ENCODE results near the gene FANCE. TPM values are rescaled to one million over a fixed set of nuclear protein-coding genes. Genes with fewer than 3 reads are reported as not detected.

FANCE gene
- total and polyA plus RNA-seq, 9 of the 15 experiments (the other 6 are each of a cell fraction or from before 2014, with no cell fraction given), result 5.7 to 30.2 (median 17.0) TPM

DNA sequence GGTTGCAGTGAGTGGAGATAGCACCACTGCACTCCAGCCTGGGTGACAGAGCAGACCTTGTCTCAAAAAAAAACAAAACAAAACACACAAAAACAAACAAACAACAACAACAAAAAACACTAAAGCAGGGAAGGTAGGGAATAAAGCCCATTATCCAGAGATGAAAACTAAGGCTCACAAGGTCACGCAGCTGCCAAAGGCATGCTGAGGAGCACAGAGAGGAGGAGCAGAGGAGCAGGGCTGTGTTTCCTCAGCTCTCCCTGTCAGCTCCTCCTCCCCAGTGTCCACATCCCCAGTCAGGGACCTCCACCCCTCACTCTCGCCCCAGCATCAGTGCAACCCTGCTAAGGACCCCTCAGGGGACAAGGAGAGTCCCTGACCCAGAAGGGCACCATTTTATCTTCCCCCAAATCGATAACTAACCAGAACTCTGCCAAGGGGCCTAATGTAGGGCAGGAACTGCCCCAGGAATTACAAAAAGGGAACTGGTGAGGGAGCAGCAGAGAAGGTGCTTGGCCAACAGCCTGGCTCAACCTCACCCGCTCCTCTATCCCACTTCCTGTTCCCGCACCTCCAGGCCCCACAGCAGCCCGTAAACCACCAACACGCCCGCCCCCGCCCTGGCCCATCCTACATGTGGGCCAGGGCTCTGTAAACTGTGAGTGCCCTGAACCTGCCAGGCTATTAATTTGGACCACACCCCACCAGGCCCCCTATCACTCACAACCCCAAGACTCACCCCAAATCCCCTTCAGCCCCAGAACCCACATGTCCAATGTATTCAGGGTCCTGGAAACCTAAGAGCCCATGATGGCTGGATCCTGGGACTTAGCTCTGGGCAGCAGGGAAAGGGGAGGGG is 35.7 kb downstream of the FANCE start (continued):
- TF ChIP-seq FOXK1 (CRISPR knock-in tag; IDR thresholded peaks at IDR 0.05; ENCODE audit: borderline replicate concordance), result 0 out of 2 replicates have a peak, but pooled peaks have one; percentile 40
- TF ChIP-seq TEAD2 (tag; IDR thresholded peaks at IDR 0.05), result no peak
- no peak for TF ChIP-seq KLF13 (tag; IDR thresholded peaks at IDR 0.05; ENCODE audit: borderline replicate concordance, low read depth)
- TF ChIP-seq HDAC1 (IDR thresholded peaks at IDR 0.05), result no peak
- no peak for TF ChIP-seq ZNF133 (CRISPR knock-in tag; IDR thresholded peaks at IDR 0.05)
- no peak for TF ChIP-seq PPARD (CRISPR knock-in tag; IDR thresholded peaks at IDR 0.05)
- TF ChIP-seq MIER1 (IDR thresholded peaks at IDR 0.05; ENCODE audit: low read depth), result no peak
- no peak for TF ChIP-seq ILF3 (IDR thresholded peaks at IDR 0.05; ENCODE audit: borderline replicate concordance)
- TF ChIP-seq XRCC4 (IDR thresholded peaks at IDR 0.05; ENCODE audit: extremely low read depth, insufficient read depth, insufficient read length), result no peak
- TF ChIP-seq SNIP1 (IDR thresholded peaks at IDR 0.05; ENCODE audit: low read depth), result no peak
- TF ChIP-seq, protein P1, sequence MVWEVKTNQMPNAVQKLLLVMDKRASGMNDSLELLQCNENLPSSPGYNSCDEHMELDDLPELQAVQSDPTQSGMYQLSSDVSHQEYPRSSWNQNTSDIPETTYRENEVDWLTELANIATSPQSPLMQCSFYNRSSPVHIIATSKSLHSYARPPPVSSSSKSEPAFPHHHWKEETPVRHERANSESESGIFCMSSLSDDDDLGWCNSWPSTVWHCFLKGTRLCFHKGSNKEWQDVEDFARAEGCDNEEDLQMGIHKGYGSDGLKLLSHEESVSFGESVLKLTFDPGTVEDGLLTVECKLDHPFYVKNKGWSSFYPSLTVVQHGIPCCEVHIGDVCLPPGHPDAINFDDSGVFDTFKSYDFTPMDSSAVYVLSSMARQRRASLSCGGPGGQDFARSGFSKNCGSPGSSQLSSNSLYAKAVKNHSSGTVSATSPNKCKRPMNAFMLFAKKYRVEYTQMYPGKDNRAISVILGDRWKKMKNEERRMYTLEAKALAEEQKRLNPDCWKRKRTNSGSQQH (CRISPR knock-in tag; IDR thresholded peaks at IDR 0.05), result no peak
- TF ChIP-seq ZNF436 (CRISPR knock-in tag; IDR thresholded peaks at IDR 0.05), result no peak
- TF ChIP-seq KDM4B (IDR thresholded peaks at IDR 0.05; ENCODE audit: borderline replicate concordance in 2 of 2, low read depth in 1 of 2), result no peak
- TF ChIP-seq, protein P2, sequence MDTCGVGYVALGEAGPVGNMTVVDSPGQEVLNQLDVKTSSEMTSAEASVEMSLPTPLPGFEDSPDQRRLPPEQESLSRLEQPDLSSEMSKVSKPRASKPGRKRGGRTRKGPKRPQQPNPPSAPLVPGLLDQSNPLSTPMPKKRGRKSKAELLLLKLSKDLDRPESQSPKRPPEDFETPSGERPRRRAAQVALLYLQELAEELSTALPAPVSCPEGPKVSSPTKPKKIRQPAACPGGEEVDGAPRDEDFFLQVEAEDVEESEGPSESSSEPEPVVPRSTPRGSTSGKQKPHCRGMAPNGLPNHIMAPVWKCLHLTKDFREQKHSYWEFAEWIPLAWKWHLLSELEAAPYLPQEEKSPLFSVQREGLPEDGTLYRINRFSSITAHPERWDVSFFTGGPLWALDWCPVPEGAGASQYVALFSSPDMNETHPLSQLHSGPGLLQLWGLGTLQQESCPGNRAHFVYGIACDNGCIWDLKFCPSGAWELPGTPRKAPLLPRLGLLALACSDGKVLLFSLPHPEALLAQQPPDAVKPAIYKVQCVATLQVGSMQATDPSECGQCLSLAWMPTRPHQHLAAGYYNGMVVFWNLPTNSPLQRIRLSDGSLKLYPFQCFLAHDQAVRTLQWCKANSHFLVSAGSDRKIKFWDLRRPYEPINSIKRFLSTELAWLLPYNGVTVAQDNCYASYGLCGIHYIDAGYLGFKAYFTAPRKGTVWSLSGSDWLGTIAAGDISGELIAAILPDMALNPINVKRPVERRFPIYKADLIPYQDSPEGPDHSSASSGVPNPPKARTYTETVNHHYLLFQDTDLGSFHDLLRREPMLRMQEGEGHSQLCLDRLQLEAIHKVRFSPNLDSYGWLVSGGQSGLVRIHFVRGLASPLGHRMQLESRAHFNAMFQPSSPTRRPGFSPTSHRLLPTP (IDR thresholded peaks at IDR 0.05; ENCODE audit: borderline replicate concordance, extremely low read depth, insufficient read length), result no peak
- no peak for TF ChIP-seq SMC3 (conservative IDR thresholded peaks at IDR 0.05; ENCODE audit: insufficient read depth, low read depth, low read length)
- TF ChIP-seq ARID1B (IDR thresholded peaks at IDR 0.05), result 0 out of 2 replicates have a peak, but pooled peaks have one; percentile 7
- no peak for TF ChIP-seq BACH1 (tag; IDR thresholded peaks at IDR 0.05)
- TF ChIP-seq MEIS2 (IDR thresholded peaks at IDR 0.05; ENCODE audit: partially characterized antibody), result no peak
- no peak for TF ChIP-seq CBFB (CRISPR knock-in tag; IDR thresholded peaks at IDR 0.05)
- no peak for TF ChIP-seq ZZZ3 (IDR thresholded peaks at IDR 0.05)
- TF ChIP-seq HDAC2 (IDR thresholded peaks at IDR 0.05), result 0 out of 2 replicates have a peak, but pooled peaks have one; percentile 64
- no peak for TF ChIP-seq HCFC1 (IDR thresholded peaks at IDR 0.05; ENCODE audit: low read depth, low read length)
- TF ChIP-seq POLR2A (conservative IDR thresholded peaks at IDR 0.05), result no peak
- TF ChIP-seq, protein P3, sequence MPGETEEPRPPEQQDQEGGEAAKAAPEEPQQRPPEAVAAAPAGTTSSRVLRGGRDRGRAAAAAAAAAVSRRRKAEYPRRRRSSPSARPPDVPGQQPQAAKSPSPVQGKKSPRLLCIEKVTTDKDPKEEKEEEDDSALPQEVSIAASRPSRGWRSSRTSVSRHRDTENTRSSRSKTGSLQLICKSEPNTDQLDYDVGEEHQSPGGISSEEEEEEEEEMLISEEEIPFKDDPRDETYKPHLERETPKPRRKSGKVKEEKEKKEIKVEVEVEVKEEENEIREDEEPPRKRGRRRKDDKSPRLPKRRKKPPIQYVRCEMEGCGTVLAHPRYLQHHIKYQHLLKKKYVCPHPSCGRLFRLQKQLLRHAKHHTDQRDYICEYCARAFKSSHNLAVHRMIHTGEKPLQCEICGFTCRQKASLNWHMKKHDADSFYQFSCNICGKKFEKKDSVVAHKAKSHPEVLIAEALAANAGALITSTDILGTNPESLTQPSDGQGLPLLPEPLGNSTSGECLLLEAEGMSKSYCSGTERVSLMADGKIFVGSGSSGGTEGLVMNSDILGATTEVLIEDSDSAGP (CRISPR knock-in tag; IDR thresholded peaks at IDR 0.05), result no peak
